ENCODE results near the gene HCFC1R1.

Gene HCFC1R1

GRCh38 chr16:2975161-2975795 is 48.5 kb downstream of the HCFC1R1 start:
- DNase-seq (ENCODE audit: low read depth), result no peak

- DNase-seq (ENCODE audit: low read depth), result no peak
Measured at GRCh38 chr16:2974319-2975056, 49.3 kb downstream of the HCFC1R1 start.

- no peak for DNase-seq (ENCODE audit: low read depth)
Measured at GRCh38 chr16:2973605-2974318, 50.0 kb downstream of the HCFC1R1 start.

- DNase-seq (ENCODE audit: low read depth), result no peak
Measured at GRCh38 chr16:2973093-2973492, 50.6 kb downstream of the HCFC1R1 start.

All from GM04503 (cell line).